Measurements from ENCODE around the gene RARB.

DNA sequence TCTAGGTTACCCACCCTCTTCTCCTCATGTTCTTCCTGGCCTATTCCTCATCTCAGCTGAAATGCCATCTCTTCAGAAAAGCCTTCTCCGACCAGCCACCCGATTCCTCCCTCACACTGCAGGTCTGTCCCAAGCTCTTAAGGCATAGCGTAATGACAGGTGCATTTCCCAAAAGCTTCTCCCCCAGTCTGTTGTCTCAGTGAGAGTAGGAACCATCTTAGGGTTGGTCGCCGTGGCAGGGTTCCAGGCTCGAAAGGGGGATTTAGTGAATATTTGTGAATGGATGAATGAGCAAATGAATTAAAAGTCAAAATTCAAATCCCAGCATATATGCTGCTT, 158.1 kb downstream of the RARB start:
- TF ChIP-seq, protein P1, sequence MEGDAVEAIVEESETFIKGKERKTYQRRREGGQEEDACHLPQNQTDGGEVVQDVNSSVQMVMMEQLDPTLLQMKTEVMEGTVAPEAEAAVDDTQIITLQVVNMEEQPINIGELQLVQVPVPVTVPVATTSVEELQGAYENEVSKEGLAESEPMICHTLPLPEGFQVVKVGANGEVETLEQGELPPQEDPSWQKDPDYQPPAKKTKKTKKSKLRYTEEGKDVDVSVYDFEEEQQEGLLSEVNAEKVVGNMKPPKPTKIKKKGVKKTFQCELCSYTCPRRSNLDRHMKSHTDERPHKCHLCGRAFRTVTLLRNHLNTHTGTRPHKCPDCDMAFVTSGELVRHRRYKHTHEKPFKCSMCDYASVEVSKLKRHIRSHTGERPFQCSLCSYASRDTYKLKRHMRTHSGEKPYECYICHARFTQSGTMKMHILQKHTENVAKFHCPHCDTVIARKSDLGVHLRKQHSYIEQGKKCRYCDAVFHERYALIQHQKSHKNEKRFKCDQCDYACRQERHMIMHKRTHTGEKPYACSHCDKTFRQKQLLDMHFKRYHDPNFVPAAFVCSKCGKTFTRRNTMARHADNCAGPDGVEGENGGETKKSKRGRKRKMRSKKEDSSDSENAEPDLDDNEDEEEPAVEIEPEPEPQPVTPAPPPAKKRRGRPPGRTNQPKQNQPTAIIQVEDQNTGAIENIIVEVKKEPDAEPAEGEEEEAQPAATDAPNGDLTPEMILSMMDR (conservative IDR thresholded peaks at IDR 0.05; ENCODE audit: low read depth in 2 of 2), result no peak
- no peak for TF ChIP-seq EZH2 (IDR thresholded peaks at IDR 0.05; ENCODE audit: low read depth, unreplicated experiment)
- no peak for TF ChIP-seq JUNB (IDR thresholded peaks at IDR 0.05; ENCODE audit: unreplicated experiment)
- TF ChIP-seq, protein P2, sequence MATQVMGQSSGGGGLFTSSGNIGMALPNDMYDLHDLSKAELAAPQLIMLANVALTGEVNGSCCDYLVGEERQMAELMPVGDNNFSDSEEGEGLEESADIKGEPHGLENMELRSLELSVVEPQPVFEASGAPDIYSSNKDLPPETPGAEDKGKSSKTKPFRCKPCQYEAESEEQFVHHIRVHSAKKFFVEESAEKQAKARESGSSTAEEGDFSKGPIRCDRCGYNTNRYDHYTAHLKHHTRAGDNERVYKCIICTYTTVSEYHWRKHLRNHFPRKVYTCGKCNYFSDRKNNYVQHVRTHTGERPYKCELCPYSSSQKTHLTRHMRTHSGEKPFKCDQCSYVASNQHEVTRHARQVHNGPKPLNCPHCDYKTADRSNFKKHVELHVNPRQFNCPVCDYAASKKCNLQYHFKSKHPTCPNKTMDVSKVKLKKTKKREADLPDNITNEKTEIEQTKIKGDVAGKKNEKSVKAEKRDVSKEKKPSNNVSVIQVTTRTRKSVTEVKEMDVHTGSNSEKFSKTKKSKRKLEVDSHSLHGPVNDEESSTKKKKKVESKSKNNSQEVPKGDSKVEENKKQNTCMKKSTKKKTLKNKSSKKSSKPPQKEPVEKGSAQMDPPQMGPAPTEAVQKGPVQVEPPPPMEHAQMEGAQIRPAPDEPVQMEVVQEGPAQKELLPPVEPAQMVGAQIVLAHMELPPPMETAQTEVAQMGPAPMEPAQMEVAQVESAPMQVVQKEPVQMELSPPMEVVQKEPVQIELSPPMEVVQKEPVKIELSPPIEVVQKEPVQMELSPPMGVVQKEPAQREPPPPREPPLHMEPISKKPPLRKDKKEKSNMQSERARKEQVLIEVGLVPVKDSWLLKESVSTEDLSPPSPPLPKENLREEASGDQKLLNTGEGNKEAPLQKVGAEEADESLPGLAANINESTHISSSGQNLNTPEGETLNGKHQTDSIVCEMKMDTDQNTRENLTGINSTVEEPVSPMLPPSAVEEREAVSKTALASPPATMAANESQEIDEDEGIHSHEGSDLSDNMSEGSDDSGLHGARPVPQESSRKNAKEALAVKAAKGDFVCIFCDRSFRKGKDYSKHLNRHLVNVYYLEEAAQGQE (IDR thresholded peaks at IDR 0.05; ENCODE audit: unreplicated experiment), result no peak
- no peak for TF ChIP-seq POLR2AphosphoS5 (IDR thresholded peaks at IDR 0.05; ENCODE audit: low read depth)
- no peak for TF ChIP-seq EZH2phosphoT487 (IDR thresholded peaks at IDR 0.05; ENCODE audit: unreplicated experiment)
- TF ChIP-seq ZNF114 (CRISPR knock-in tag; IDR thresholded peaks at IDR 0.05), result no peak
- TF ChIP-seq CREB1 (CRISPR knock-in tag; IDR thresholded peaks at IDR 0.05; ENCODE audit: low read depth), result no peak
- TF ChIP-seq STAT1 (IDR thresholded peaks at IDR 0.05; ENCODE audit: unreplicated experiment), result no peak

Measured in GM23338 (cell line).